HepG2 (cell line): ENCODE results near the gene MYO5B. TPM values are rescaled to one million over a fixed set of nuclear protein-coding genes. Genes with fewer than 3 reads are reported as not detected.
A peak's percentile ranks its signal among the peaks of the same experiment; 100 is the strongest.

Experiments
- ATAD3A ChIP-seq: sonication (generic); formaldehyde crosslinking; IDR thresholded peaks from 2 replicates; pipeline ENCODE4 v1.4.0; 2020; ENCODE audit warnings: missing genetic modification reagents
- CBX5 ChIP-seq: sonication (generic); formaldehyde crosslinking; IDR thresholded peaks from 2 replicates; pipeline ENCODE4 v1.4.0; 2020; ENCODE audit warnings: missing genetic modification reagents, borderline replicate concordance
- DR1 ChIP-seq: sonication (generic); formaldehyde crosslinking; IDR thresholded peaks from 2 replicates; pipeline ENCODE4 v1.8.0; 2021; ENCODE audit warnings: mild to moderate bottlenecking, missing genetic modification reagents, inconsistent platforms
- FOXO1 ChIP-seq: sonication (generic); formaldehyde crosslinking; IDR thresholded peaks from 2 replicates; pipeline ENCODE4 v1.4.0; 2020; ENCODE audit warnings: missing genetic modification reagents
- GFI1 ChIP-seq: sonication (generic); formaldehyde crosslinking; IDR thresholded peaks from 2 replicates; pipeline ENCODE4 v1.5.0; 2020; ENCODE audit warnings: missing genetic modification reagents, mild to moderate bottlenecking, borderline replicate concordance
- IKZF5 ChIP-seq: IDR thresholded peaks from 2 replicates; pipeline ENCODE4 v1.6.1; 2018; ENCODE audit warnings: missing genetic modification reagents, mild to moderate bottlenecking, missing compliant biosample characterization
- LCORL ChIP-seq, 2 experiments: fragments of 450-650 bp in 1 of 2; sonication (generic) in 1 of 2; formaldehyde crosslinking in 1 of 2; IDR thresholded peaks; 2 replicates each; pipeline versions ENCODE4 v1.5.0 to v1.6.1; 2017 to 2020; ENCODE audit warnings: antibody characterized with exemption in 1 of 2, missing genetic modification reagents in 1 of 2
- NCOA2 ChIP-seq: sonication (generic); formaldehyde crosslinking; IDR thresholded peaks from 2 replicates; pipeline ENCODE4 v1.8.0; 2022; ENCODE audit warnings: inconsistent platforms
- NFE2 ChIP-seq: sonication (generic); formaldehyde crosslinking; IDR thresholded peaks from 2 replicates; pipeline ENCODE4 v1.4.0; 2020; ENCODE audit warnings: missing genetic modification reagents
- PRDM4 ChIP-seq: sonication (generic); formaldehyde crosslinking; IDR thresholded peaks from 2 replicates; pipeline ENCODE4 v1.9.0; 2021; ENCODE audit warnings: missing genetic modification reagents, borderline replicate concordance
- RORA ChIP-seq: sonication (generic); formaldehyde crosslinking; IDR thresholded peaks from 2 replicates; pipeline ENCODE4 v1.5.0; 2020; ENCODE audit warnings: mild to moderate bottlenecking, missing genetic modification reagents, moderate library complexity
- TFE3 ChIP-seq: IDR thresholded peaks from 2 replicates; pipeline ENCODE4 v1.6.1; 2016
- YEATS2 ChIP-seq: sonication (generic); formaldehyde crosslinking; IDR thresholded peaks from 2 replicates; pipeline ENCODE4 v1.4.0; 2020; ENCODE audit warnings: missing genetic modification reagents, borderline replicate concordance
- ZNF280D ChIP-seq: sonication (generic); formaldehyde crosslinking; IDR thresholded peaks from 2 replicates; pipeline ENCODE4 v1.5.1; 2020; ENCODE audit warnings: mild to moderate bottlenecking, missing genetic modification reagents
- ZNF3 ChIP-seq: IDR thresholded peaks from 2 replicates; pipeline ENCODE4 v1.7.0; 2017; ENCODE audit warnings: inconsistent platforms
- ZNF564 ChIP-seq: sonication (generic); formaldehyde crosslinking; IDR thresholded peaks from 2 replicates; pipeline ENCODE4 v1.8.1; 2023; ENCODE audit warnings: mild to moderate bottlenecking, missing genetic modification reagents
- ZNF574 ChIP-seq: sonication (generic); formaldehyde crosslinking; IDR thresholded peaks from 2 replicates; pipeline ENCODE4 v1.4.0; 2020; ENCODE audit warnings: missing genetic modification reagents
- ZNF614 ChIP-seq: IDR thresholded peaks from 2 replicates; pipeline ENCODE4 v1.6.1; 2018; ENCODE audit warnings: missing biosample characterization, missing genetic modification reagents, inconsistent platforms, borderline replicate concordance
- ZNF768 ChIP-seq: sonication (generic); formaldehyde crosslinking; IDR thresholded peaks from 2 replicates; pipeline ENCODE4 v1.4.0; 2020; ENCODE audit warnings: missing genetic modification reagents
- polyA plus RNA-seq, 8 experiments: library from polyadenylated mRNA; depleted of rRNA in 3 of 8; stranded (reverse) in 7 of 8; unstranded in 1 of 8; fragments of >200 nt; fragmentation: Illumina TruSeq in 4 of 8; extraction: Trizol in 4 of 8; gene quantifications; 2 replicates each; pipeline versions ENCODE4 v1.2.1 to v1.2.3, GENCODE V29; 2011 to 2016; ENCODE audit warnings: low read depth in 4 of 8, missing spikeins in 1 of 8, mixed read lengths in 1 of 8; ENCODE audit not compliant: insufficient read depth in 1 of 8
- total RNA-seq, 5 experiments: library from RNA; depleted of rRNA; stranded (reverse); fragments of >200 nt; fragmentation: Illumina TruSeq; extraction: Trizol; gene quantifications; 2 replicates each; pipeline ENCODE4 v1.2.3, GENCODE V29; 2016; ENCODE audit warnings: low read depth in 1 of 5

MYO5B gene
- total and polyA plus RNA-seq, 2 of the 13 experiments (the other 11 are each of a cell fraction or from before 2014, with no cell fraction given), result 13.1 to 24.0 TPM

- no peak for TF ChIP-seq PRDM4 (CRISPR knock-in tag)
- no peak for TF ChIP-seq LCORL (IDR thresholded peaks at IDR 0.05)
- peak; percentile 49; the same call in 1 of the 2 replicates for TF ChIP-seq LCORL (CRISPR knock-in tag; IDR thresholded peaks at IDR 0.05)
- no peak for TF ChIP-seq NCOA2 (CRISPR knock-in tag)
- no peak for TF ChIP-seq DR1 (CRISPR knock-in tag)
- TF ChIP-seq FOXO1 (CRISPR knock-in tag), result no peak
- TF ChIP-seq TFE3 (CRISPR knock-in tag), result no peak
- TF ChIP-seq ZNF614 (CRISPR knock-in tag), result no peak
- peak; percentile 23; the same call in 1 of the 2 replicates for TF ChIP-seq YEATS2 (CRISPR knock-in tag)
- no peak for TF ChIP-seq ZNF564 (CRISPR knock-in tag)
- TF ChIP-seq NFE2 (CRISPR knock-in tag), result no peak
- TF ChIP-seq ATAD3A, result no peak
- no peak for TF ChIP-seq GFI1
- no peak for TF ChIP-seq ZNF574
- TF ChIP-seq ZNF3 (CRISPR knock-in tag), result no peak
- no peak for TF ChIP-seq ZNF768 (CRISPR knock-in tag)
- peak; percentile 21; the same call in 1 of the 2 replicates for TF ChIP-seq IKZF5 (CRISPR knock-in tag)
- TF ChIP-seq RORA, result no peak
- TF ChIP-seq CBX5, result no peak
- no peak for TF ChIP-seq ZNF280D (CRISPR knock-in tag)
Observed at GRCh38 chr18:49858309-49859020, 336.5 kb downstream of the MYO5B start (continued).
